HG02588 (cell line): ENCODE measurements around the gene HSFX4.
"Not testable (repeated sequence)": the region's sequence is repeated elsewhere in the genome, so short reads cannot be mapped to it uniquely, and the experiment has no call there.

ENCODE experiments used
- ATAC-seq: cut with Tn5 transposase; IDR thresholded peaks from one replicate; pipeline ENCODE4 v1.9.1; 2021; ENCODE audit warnings: mild to moderate bottlenecking, moderate library complexity; ENCODE audit not compliant: unreplicated experiment

Gene HSFX4

GRCh38 chrX:149937328-149937727 lies 8.0 kb downstream of the HSFX4 start:
- not testable (repeated sequence) for ATAC-seq

- ATAC-seq = peak; percentile 1
Measured at GRCh38 chrX:149937871-149938426, 8.6 kb downstream of the HSFX4 start.

GRCh38 chrX:149938427-149938880 lies 9.1 kb downstream of the HSFX4 start, which contains the start of gene EOLA2:
TSS of gene EOLA2 (minus strand) at chrX:149938491. CDS start at chrX:149933874, 4,617 bp downstream.
- ATAC-seq = peak; percentile 72

GRCh38 chrX:149938881-149939654 lies 9.7 kb downstream of the HSFX4 start:
- no peak for ATAC-seq

- peak; percentile 9 for ATAC-seq
Measured at GRCh38 chrX:149939655-149939904, 10.2 kb downstream of the HSFX4 start.

- peak; percentile 38 for ATAC-seq
Measured at GRCh38 chrX:149939905-149940673, 10.7 kb downstream of the HSFX4 start.

- ATAC-seq = not testable (repeated sequence)
Measured at GRCh38 chrX:149940674-149941024, 11.3 kb downstream of the HSFX4 start.

- ATAC-seq = not testable (repeated sequence)
Measured at GRCh38 chrX:149945087-149945670, 15.8 kb downstream of the HSFX4 start.

- ATAC-seq = not testable (repeated sequence)
Measured at GRCh38 chrX:149945820-149946219, 16.4 kb downstream of the HSFX4 start.

GRCh38 chrX:149946932-149947331 lies 17.6 kb downstream of the HSFX4 start:
- not testable (repeated sequence) for ATAC-seq

GRCh38 chrX:149948016-149948415 lies 18.6 kb downstream of the HSFX4 start:
- no peak for ATAC-seq

- ATAC-seq = no peak
Measured at GRCh38 chrX:149949743-149950436, 20.5 kb downstream of the HSFX4 start.

GRCh38 chrX:149950681-149951080 lies 21.3 kb downstream of the HSFX4 start:
- ATAC-seq = no peak

- no peak for ATAC-seq
Measured at GRCh38 chrX:149961572-149961971, 32.2 kb downstream of the HSFX4 start.

- ATAC-seq = no peak
Measured at GRCh38 chrX:149962010-149962409, 32.6 kb downstream of the HSFX4 start.

- ATAC-seq = no peak
Measured at GRCh38 chrX:149962859-149963757, 33.7 kb downstream of the HSFX4 start.

- no peak for ATAC-seq
Measured at GRCh38 chrX:149979126-149979644, 49.8 kb downstream of the HSFX4 start.
